Measurements from ENCODE around the gene RBM19.

GRCh38 chr12:113978080-113978479, 12.0 kb upstream of the RBM19 start:
- no peak for TF ChIP-seq CTCF (IDR thresholded peaks at IDR 0.05)
- no peak for TF ChIP-seq POLR2A (IDR thresholded peaks at IDR 0.05)

All from uterus (tissue), 2 donors.